Fibroblast of pulmonary artery (primary cell): ENCODE results near the gene PRXL2B.

ENCODE experiments used
- DNase-seq: peaks from one replicate; pipeline ENCODE4 v3.0.0-alpha.2; 2010; ENCODE audit warnings: low read depth
- H3K4me3 ChIP-seq: replicated peaks from 2 replicates; pipeline ENCODE4 v1.5.1; 2011; ENCODE audit warnings: low read depth, mild to moderate bottlenecking, control low read depth, low read length, moderate library complexity
- TF ChIP-seq, protein P1 (sequence below): IDR thresholded peaks from 2 replicates; pipeline ENCODE4 v1.5.1; 2011; ENCODE audit warnings: mild to moderate bottlenecking, control low read depth, low read length, inconsistent platforms; ENCODE audit errors: missing control alignments

Gene PRXL2B

DNA sequence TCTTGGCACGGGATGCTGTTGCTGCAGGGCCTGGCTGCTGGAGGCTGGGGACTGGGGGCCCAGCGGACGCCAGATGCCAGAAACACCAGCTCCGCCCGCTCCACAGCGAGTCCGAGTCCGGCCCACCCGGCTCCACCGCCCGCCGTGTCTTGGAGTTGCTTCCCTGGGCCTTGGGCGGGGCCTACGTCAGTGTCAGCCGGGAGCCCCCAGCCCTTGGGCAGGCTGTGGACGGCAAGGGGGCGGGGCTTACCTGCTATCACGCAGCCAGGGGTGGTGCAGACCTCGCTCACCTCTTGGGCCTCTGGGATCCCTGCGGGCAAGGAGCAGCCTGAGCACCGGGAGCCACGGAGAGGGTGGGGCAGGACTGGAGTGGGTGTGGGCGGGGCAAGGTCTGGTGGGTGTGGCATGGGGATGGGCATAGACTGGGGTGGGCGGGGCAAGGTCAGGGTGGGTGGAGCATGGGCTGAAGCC, 24.5 kb downstream of the PRXL2B start:
- no peak overlapping the region for H3K4me3 ChIP-seq
- peak; percentile 6 for DNase-seq
- TF ChIP-seq, protein P1, sequence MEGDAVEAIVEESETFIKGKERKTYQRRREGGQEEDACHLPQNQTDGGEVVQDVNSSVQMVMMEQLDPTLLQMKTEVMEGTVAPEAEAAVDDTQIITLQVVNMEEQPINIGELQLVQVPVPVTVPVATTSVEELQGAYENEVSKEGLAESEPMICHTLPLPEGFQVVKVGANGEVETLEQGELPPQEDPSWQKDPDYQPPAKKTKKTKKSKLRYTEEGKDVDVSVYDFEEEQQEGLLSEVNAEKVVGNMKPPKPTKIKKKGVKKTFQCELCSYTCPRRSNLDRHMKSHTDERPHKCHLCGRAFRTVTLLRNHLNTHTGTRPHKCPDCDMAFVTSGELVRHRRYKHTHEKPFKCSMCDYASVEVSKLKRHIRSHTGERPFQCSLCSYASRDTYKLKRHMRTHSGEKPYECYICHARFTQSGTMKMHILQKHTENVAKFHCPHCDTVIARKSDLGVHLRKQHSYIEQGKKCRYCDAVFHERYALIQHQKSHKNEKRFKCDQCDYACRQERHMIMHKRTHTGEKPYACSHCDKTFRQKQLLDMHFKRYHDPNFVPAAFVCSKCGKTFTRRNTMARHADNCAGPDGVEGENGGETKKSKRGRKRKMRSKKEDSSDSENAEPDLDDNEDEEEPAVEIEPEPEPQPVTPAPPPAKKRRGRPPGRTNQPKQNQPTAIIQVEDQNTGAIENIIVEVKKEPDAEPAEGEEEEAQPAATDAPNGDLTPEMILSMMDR: no peak

DNA sequence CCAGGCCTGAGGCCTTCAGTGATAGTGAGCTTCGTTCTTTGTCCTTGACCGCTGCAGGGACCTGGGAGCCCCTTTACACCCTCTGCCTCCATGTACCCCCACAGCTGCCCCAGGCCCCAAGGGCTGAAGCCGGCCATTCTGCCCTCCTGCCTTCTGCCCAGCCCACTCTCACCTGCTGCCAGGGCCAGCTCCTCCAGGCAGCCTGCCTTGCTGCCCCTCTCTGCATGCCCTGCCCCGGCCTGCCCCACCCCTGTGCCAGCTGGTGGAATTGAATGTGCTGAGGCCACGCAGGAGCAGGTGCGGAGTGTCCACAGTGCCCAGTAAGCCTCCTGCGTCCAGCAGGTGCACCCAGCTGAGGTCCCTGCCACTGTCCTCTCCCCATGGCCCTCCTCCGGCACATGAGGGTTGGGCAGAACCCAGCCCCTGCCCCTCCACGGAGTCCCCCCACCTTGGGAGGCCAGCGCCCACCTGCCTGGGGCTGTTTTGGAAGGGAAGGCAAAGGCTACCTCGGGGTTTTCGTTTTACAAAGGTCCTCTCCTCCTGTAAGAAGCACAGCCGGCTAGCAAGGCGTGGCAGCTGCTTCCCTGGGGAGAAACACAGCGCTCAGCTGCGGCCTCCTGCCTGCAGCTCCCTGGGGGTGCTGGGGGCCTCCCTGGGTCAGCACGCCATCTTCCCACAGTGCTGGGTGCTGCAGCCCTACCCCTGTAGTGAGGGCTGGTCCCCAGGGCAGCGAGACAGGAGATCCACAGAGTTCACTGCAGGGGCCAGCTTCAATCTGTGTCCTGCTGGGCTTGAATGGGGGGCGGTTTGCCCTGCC, 25.3 kb downstream of the PRXL2B start:
- TF ChIP-seq, protein P1: no peak
- no peak for DNase-seq

DNA sequence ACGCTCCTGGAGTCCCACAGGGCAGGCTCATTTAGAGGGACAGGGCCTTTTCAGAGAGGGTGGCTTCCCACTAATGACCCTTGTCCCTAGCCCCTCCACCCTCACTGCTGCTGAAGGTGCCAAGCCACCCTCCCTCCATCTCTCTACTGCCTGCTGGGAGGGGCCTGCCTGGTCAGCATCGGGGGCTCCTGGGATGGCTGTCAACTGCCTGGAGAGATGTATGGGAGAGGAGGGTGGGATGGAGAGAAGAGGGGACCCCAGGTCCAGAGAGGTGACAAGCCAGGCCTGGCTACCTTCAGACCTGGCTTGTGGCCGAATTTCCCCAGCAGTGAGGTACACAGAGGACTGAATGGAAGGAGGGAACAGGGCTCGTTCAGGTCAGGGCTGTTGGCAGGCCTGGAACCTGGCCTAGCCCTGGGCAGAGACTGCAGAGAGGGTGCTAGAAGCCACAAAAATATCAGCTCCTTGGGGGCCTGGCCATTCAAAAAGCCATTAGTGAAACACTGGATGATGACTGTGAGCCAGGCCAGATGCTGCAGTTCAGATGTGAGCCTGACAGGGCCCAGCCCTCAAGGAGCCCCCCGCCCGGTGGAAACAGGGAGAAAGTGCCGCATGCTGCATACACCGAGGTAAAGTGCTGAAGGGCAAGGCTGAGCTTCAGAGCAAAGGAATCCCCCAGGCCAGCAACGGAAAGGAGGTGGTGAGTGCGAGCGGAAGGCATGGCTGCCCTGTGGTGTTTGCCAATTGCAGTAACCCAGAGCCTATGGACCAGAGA, 26.2 kb downstream of the PRXL2B start:
- TF ChIP-seq, protein P1: no peak
- DNase-seq: no peak
- H3K4me3 ChIP-seq: no peak overlapping the region

More for the DNA sequence above, 25.3 kb downstream of the PRXL2B start:
- no peak overlapping the region for H3K4me3 ChIP-seq

DNA sequence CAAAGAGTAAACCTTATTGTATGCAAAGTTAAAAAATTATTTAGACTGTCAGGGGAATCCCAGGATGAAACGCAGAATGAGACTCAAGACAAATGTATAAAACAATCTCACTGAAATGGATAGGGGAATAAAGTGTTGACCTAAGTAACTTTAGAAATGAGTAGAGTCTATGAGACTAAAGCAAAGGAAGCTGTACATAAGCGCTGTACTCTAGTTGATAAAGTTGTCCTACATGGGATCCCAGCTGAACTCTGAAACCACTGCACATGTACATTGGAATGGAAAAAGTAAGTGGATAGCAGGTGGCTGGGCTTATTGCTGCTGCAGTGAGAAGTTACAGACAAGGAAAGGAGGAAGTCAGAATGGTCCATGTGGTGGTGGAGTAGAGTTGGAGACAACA, 27.6 kb downstream of the PRXL2B start:
- DNase-seq: no peak
- TF ChIP-seq, protein P1: no peak
- H3K4me3 ChIP-seq: no peak overlapping the region

DNA sequence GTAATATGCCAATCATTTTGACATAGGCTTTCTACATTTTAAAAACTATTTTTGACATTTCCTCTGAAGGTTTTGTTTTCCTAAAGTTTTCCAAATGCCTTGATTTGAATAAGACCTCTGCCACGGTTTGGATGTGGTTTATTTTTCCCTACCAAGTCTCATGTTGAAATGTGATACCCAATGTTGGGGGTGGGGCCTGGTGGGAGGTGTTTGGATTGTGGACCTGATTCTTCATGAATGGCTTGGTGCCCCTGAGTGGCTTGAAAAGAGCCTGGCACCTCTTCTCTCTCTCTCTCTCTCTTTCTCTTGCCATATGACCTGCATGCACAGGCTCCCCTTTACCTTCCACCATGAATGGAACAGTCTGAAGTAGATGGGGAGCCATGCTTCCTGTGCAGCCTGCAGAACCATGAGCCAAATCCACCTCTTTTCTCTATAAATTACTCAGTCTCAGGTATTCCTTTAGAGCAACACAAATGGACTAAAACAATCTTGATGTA, 31.4 kb downstream of the PRXL2B start:
- DNase-seq: no peak
- TF ChIP-seq, protein P1: no peak
- H3K4me3 ChIP-seq: no peak overlapping the region

DNA sequence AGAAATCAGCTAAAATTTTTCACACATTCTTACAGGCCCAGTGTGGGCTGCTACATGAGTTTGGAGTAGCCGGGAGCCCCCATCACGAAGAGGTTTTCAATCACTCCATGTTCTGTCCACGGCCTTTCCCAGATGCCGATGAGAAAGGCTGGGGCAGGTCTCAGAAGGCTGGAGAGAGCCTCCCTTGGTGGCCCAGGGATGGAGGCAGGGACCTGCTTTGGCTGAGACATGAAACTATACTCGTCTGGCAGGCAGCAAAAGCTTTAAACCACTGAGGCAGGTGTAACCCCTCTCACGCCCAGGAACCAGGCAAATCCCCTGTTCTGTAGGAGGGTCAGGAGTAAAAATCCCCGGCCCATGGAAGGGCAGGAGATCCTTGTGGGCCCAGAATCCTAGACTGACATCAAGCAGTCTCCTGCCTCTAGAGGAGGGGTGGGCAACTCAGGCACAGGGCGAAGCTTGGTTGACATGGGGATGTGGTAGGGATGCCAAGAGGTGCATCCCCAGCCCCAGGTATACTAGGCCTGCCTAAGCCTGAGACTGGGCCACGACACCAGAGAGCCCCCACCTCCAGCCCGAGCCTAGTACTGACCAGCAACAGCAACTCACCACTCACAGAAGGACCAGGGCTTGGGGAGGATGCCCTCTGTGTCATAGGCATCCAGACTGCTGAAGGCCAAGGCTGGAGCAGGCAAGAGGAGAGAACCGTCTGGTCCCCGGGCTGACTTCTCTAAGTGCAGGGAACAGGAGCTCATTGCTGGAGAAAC, 37.2 kb downstream of the PRXL2B start:
- TF ChIP-seq, protein P1: no peak
- no peak overlapping the region for H3K4me3 ChIP-seq
- DNase-seq: no peak
